ENCODE results near the gene NPFFR1. TPM values are rescaled to one million over a fixed set of nuclear protein-coding genes. Genes with fewer than 3 reads are reported as not detected.
A peak's percentile ranks its signal among the peaks of the same experiment; 100 is the strongest.

NPFFR1 gene
- total RNA-seq, 2 experiments from 2014 or later = not detected

DNA sequence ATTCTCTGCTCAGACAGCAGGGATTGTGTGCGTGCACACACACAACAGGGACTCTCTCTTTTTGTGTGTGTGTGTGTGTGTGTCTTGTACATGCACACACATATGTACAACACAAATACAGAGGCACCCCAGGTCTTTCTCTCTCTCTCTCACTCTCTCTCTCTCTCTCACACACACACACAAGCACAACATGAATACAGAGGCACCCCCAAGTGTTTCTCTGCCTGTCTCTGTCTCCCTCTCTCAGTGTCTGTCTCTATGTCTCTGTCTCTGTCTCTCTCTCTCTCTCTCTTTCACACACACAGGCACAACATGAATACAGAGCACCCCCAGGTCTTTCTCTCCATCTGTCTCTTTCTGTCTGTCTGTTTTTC is 746 bp downstream of the NPFFR1 start:
- no peak overlapping the region for H3K4me3 Mint-ChIP-seq
- ChIA-PET POLR2A (no interaction called here), CTCF (interaction anchor here (1.5 kb wide), 1 partner anchor 11 kb away, joined by 3 read pairs; no protein-coding TSS in a partner anchor)
- ATAC-seq = no peak
- H3K27me3 Mint-ChIP-seq = peaks cover 49% of the 10 kb centered on the region
- no peaks in the 10 kb centered on the region for H3K4me1 Mint-ChIP-seq
- no peak for DNase-seq
- H3K36me3 Mint-ChIP-seq (ENCODE audit: low read depth) = no peaks in the 10 kb centered on the region
- H3K27ac Mint-ChIP-seq = no peak overlapping the region
- no peaks in the 10 kb centered on the region for H3K9me3 Mint-ChIP-seq (ENCODE audit: low read depth)
- intact Hi-C loops (cut with DNase I, micrococcal nuclease) = no loop called here

DNA sequence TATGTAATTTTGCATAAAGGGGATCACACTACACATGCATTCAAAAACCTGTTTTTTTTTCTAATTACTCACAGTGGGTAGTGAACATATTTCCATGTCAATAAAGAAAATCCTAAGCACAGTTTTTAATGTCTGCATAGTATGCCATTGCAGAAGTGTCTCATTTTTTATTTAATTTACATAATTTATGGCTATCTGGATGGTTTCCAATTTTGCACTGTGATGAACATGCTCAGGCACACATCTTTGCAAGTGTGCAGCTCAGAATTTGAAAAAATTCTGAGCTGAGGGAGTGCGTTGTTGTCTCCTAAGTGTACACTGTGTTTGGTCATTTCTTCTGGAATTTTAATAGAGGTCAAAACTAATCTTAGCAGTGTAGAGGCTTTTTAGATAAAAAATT is 2.2 kb downstream of the NPFFR1 start:
- ChIA-PET POLR2A (no interaction called here), CTCF (interaction anchor here (0.6 to 1.4 kb wide), 3 partner anchors 9 to 60 kb away, joined by 3 to 5 read pairs (median 3); no protein-coding TSS in a partner anchor)
- Mint-ChIP-seq H3K9me3 (ENCODE audit: low read depth) (no peaks in the 10 kb centered on the region), H3K36me3 (ENCODE audit: low read depth) (no peaks in the 10 kb centered on the region), H3K27ac (no peak overlapping the region), H3K4me1 (no peaks in the 10 kb centered on the region), H3K27me3 (peaks cover 44% of the 10 kb centered on the region), H3K4me3 (no peak overlapping the region)
- intact Hi-C loops (cut with DNase I, micrococcal nuclease) = no loop called here
- ATAC-seq (no peak), DNase-seq (no peak)

DNA sequence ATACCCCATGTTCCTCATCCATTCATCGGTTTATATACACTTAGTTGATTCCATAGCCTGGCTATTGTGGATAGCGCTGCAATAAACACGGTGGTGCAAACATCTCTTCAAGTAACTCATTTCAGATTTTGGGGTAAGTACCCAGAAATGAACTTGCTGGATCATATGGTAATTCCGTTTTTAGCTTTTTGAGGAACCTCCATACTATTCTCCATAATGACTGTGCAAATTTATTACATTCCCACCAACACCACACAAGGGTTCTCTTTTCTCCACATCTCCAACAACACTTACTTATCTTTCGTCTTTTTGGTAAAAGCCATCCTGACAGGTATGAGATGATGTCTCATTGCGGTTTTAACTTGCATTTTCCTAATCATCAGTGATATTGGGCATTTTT is 3.7 kb downstream of the NPFFR1 start:
- Mint-ChIP-seq H3K4me1 (no peaks in the 10 kb centered on the region), H3K36me3 (ENCODE audit: low read depth) (no peaks in the 10 kb centered on the region), H3K9me3 (ENCODE audit: low read depth) (no peaks in the 10 kb centered on the region), H3K27ac (no peak overlapping the region), H3K4me3 (no peak overlapping the region), H3K27me3 (peaks cover 32% of the 10 kb centered on the region)
- ChIA-PET CTCF (interaction anchor here (0.6 to 1.3 kb wide), 2 partner anchors 13 to 171 kb away, joined by 3 to 4 read pairs; no protein-coding TSS in a partner anchor), POLR2A (no interaction called here)
- ATAC-seq = no peak
- intact Hi-C loops (cut with DNase I, micrococcal nuclease) = no loop called here
- no peak for DNase-seq

DNA sequence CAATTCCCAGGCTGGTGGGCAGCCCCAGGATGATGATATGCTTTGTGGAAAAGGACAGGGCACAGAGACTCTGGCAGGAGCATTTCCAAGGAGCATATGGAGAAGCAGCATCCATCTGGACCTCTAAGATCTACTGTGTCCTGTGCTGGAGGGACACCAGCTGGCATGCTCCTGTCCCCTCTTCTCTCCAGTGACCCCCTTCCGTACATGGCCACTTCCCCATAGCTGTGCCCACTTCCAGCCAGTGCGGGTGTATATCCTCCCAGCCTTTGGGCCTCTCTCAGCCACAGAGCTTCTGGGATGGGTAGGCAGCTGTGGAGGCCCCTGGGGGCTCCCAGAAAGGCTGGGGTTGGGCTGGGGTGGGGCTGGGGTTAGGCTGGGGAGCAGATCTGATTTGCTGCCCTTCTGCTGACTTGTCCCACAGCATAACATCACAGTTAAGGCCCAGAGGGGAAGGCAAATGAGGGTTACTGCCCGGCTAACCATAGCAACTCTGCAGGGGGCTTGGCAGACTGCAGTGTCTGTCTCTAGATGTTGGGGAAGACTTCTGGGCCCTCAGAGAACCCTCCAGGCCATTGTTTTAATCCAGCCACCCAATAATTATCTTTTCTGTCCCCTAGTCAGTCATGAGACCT is 6.3 kb downstream of the NPFFR1 start:
- POLR2A ChIA-PET = no interaction called here
- Mint-ChIP-seq H3K4me1 (peaks cover 9% of the 10 kb centered on the region), H3K4me3 (no peak overlapping the region), H3K27me3 (peaks cover 12% of the 10 kb centered on the region), H3K27ac (no peak overlapping the region), H3K36me3 (ENCODE audit: low read depth) (no peaks in the 10 kb centered on the region), H3K9me3 (ENCODE audit: low read depth) (no peaks in the 10 kb centered on the region)
- intact Hi-C loops (cut with DNase I, micrococcal nuclease) = no loop called here
- CTCF ChIA-PET = interaction anchor here (2.1 kb wide), 1 partner anchor 87 kb away, joined by 7 read pairs; no protein-coding TSS in a partner anchor
- no peak for ATAC-seq
- no peak for DNase-seq

DNA sequence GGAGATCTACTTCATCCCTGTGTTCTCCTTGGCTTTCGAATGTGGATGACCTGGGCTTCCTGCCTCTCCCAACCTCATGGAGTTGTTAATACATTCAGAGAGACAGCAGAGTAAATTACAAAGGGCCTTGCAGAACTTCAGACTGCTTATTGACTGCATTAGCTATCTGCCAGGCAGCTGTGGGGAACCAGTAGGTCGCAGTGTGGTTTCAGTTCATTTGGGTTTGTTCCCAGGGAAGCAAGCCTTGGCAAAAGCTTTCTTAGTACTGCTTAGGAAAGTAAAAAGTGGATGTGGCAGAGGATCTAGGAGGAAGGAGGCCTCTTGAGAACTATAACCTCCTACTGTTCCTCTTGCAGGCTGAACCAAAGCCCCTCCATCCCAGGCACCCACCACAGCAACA is 9.2 kb downstream of the NPFFR1 start:
- Mint-ChIP-seq H3K27me3 (no peaks in the 10 kb centered on the region), H3K4me3 (no peak overlapping the region), H3K9me3 (ENCODE audit: low read depth) (no peaks in the 10 kb centered on the region), H3K36me3 (ENCODE audit: low read depth) (no peaks in the 10 kb centered on the region), H3K4me1 (peaks cover 23% of the 10 kb centered on the region), H3K27ac (no peak overlapping the region)
- intact Hi-C loops (cut with DNase I, micrococcal nuclease) = no loop called here
- ATAC-seq (no peak), DNase-seq (no peak)
- POLR2A ChIA-PET = interaction anchor here (0.6 kb wide), 1 partner anchor 43 kb away, joined by 4 read pairs; no protein-coding TSS in a partner anchor
- CTCF ChIA-PET = interaction anchor here (1.0 to 1.7 kb wide), 2 partner anchors 9 to 90 kb away, joined by 3 to 6 read pairs; partner anchors contain the start of gene NPFFR1

DNA sequence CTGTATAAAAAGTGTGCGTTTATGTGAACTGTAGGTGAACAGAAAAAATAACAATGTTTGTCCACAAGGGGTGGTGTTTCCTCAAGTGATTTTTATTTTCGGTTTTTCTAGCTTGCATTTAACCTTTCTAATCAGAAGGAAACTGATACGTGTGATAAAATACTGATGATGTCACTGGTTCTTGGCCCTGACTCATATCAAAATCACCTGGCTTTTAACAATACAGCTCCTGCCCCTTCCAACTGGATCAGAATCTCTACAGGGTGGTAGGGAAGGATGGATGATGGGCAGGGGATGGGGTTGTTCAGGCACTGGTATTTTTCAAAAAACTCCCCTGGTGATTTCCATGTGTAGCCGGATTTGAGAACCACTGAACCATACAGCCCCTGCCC is 10.9 kb downstream of the NPFFR1 start:
- DNase-seq (peak; percentile 20), ATAC-seq (peak; percentile 92)
- H3K9me3 Mint-ChIP-seq (ENCODE audit: low read depth) = no peaks in the 10 kb centered on the region
- no peaks in the 10 kb centered on the region for H3K27me3 Mint-ChIP-seq
- POLR2A ChIA-PET = interaction anchor here (0.6 to 1.4 kb wide), 5 partner anchors 38 to 103 kb away, joined by 3 to 7 read pairs (median 3); no protein-coding TSS in a partner anchor
- H3K4me1 Mint-ChIP-seq = peaks cover 23% of the 10 kb centered on the region
- intact Hi-C loops (cut with DNase I, micrococcal nuclease) = loop anchor here (1.0 to 2.0 kb wide), 7 partner anchors 40 to 110 kb away; partner anchors contain the start of genes PPA1 (in 1 of the 2) and SAR1A (in 1 of the 2)
- H3K27ac Mint-ChIP-seq = no peak overlapping the region
- H3K4me3 Mint-ChIP-seq = no peak overlapping the region
- H3K36me3 Mint-ChIP-seq (ENCODE audit: low read depth) = no peaks in the 10 kb centered on the region
- CTCF ChIA-PET = interaction anchor here (0.6 to 2.0 kb wide), 27 partner anchors 8 to 315 kb away, joined by 3 to 15 read pairs (median 3); partner anchors contain the start of genes EIF4EBP2, PPA1 and TYSND1

DNA sequence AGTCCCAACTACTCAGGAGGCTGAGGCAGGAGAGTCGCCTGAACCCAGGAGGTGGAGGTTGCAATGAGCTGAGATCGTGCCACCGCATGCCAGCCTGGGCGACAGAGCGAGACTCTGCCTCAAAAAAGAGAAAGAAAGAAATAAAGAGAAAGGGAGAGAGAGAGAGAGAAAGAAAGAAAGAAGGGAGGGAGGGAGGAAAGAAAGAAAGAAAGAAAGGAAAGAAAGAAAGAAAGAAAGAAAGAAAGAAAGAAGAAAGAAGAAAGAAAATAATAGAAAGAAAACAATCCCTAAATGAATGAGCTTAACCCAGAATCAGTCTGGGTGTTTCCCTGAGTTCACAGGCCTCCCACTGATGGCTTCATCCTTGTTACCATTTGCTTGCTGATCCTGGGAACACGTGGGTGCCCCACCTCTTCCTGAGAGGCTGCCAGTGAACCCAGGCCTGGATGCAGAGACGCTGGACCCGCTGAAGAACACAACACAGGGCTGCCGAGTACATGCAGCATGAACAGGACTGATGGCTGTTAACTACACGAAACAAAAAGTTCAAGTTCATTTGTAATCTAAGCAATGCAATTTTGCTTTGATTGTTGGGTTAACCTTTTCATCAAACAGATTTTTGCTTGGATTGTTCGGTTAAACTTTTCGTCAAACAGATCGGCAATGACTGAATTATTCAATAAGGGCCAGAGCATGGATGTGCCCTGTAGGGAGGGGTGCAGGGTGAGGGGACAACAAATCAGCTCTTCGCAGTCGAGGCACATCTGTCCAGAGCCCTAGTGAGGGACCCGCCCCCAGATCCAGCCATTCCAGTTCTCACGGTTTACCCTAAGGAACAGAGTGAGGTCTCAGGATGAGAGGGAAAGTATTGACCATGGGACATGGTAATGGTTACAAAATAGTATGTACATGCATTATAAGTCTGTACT is 11.5 kb downstream of the NPFFR1 start:
- Mint-ChIP-seq H3K36me3 (ENCODE audit: low read depth) (no peaks in the 10 kb centered on the region), H3K4me3 (no peak overlapping the region), H3K27me3 (no peaks in the 10 kb centered on the region), H3K9me3 (ENCODE audit: low read depth) (no peaks in the 10 kb centered on the region), H3K27ac (peak overlapping the region; percentile 32), H3K4me1 (peaks cover 27% of the 10 kb centered on the region)
- intact Hi-C loops (cut with DNase I, micrococcal nuclease) = loop anchor here (1.0 to 2.0 kb wide), 6 partner anchors 39 to 109 kb away; partner anchors contain the start of genes PPA1 (in 1 of the 2) and SAR1A (in 1 of the 2)
- ATAC-seq (peak; percentile 17), DNase-seq (no peak)
- ChIA-PET CTCF (interaction anchor here (0.6 to 2.0 kb wide), 24 partner anchors 9 to 314 kb away, joined by 3 to 15 read pairs (median 3); partner anchors contain the start of genes EIF4EBP2, PPA1 and TYSND1), POLR2A (interaction anchor here (0.6 to 1.4 kb wide), 4 partner anchors 37 to 103 kb away, joined by 3 to 7 read pairs (median 4); no protein-coding TSS in a partner anchor)

DNA sequence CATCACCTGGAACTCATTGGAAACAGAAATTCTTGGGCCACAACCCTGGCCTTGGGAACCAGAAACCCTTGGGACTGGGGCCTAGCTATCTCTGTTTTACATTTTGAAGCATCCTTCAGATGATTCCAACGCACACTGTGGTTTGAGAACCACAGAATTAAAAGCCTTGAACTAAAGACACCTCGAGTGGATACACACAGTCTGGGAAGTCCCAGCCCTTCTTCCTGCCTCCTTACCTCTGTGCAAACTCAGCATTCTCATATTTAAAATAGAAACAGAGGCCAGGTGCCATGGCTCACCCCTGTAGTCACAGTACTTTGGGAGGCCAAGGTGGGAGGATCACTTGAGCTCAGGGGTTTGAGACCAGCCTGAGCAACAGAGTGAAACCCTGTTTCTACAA is 12.9 kb downstream of the NPFFR1 start:
- intact Hi-C loops (cut with DNase I, micrococcal nuclease) = no loop called here
- H3K4me1 Mint-ChIP-seq = peaks cover 32% of the 10 kb centered on the region
- ChIA-PET POLR2A (no interaction called here), CTCF (no interaction called here)
- H3K27ac Mint-ChIP-seq = no peak overlapping the region
- H3K27me3 Mint-ChIP-seq = no peaks in the 10 kb centered on the region
- no peaks in the 10 kb centered on the region for H3K9me3 Mint-ChIP-seq (ENCODE audit: low read depth)
- DNase-seq = peak; percentile 21
- H3K36me3 Mint-ChIP-seq (ENCODE audit: low read depth) = no peaks in the 10 kb centered on the region
- ATAC-seq = peak; percentile 48
- no peak overlapping the region for H3K4me3 Mint-ChIP-seq

DNA sequence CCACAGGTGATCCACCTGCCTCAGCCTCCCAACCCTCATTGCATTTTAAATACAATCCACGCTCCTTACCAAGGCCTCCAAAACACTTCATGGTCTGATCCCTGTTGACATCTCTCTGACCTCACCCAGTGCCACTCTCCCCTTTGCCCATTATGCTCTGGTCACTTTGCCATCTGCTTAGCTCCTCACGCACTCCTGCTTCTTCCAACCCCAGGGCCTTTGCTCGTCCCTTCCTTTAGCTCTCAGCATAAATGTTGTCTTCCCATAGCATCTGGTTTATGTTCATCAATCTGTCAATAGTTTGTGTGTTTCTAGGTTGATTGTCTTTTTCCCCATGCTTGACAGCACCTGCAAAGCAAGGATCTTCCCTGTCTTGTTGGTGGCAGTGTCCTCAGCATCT is 14.1 kb downstream of the NPFFR1 start:
- peaks cover 32% of the 10 kb centered on the region for H3K4me1 Mint-ChIP-seq
- no peak overlapping the region for H3K27ac Mint-ChIP-seq
- H3K27me3 Mint-ChIP-seq = no peaks in the 10 kb centered on the region
- H3K4me3 Mint-ChIP-seq = no peak overlapping the region
- no peaks in the 10 kb centered on the region for H3K36me3 Mint-ChIP-seq (ENCODE audit: low read depth)
- no peak for ATAC-seq
- ChIA-PET POLR2A (interaction anchor here (0.6 kb wide), 2 partner anchors 98 to 109 kb away, joined by 3 to 4 read pairs; no protein-coding TSS in a partner anchor), CTCF (interaction anchor here (1.0 to 1.4 kb wide), 3 partner anchors 38 to 95 kb away, joined by 3 to 5 read pairs (median 5); no protein-coding TSS in a partner anchor)
- no peaks in the 10 kb centered on the region for H3K9me3 Mint-ChIP-seq (ENCODE audit: low read depth)
- intact Hi-C loops (cut with DNase I, micrococcal nuclease) = no loop called here
- no peak for DNase-seq

DNA sequence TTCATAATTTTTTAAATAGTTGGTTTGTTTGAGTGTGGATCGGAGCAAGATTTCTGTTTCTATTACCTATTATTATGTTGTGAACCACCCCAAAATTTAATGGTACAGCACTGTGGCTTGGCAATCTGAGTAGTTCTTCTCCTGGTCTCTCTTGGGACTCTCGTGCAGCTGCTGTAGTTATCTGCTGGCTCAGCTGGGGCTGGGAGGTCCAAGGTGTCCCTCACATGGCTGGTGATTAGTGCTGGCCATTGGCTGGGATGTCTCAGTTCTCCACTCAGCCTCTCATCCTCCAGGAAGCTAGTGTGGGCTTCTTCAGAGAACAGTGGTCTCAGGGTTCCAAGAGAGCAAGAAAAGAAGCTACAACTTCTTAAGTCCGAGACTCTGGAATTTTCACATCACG is 15.4 kb downstream of the NPFFR1 start:
- POLR2A ChIA-PET = no interaction called here
- DNase-seq = no peak
- no peaks in the 10 kb centered on the region for H3K9me3 Mint-ChIP-seq (ENCODE audit: low read depth)
- no peak overlapping the region for H3K27ac Mint-ChIP-seq
- no peaks in the 10 kb centered on the region for H3K36me3 Mint-ChIP-seq (ENCODE audit: low read depth)
- CTCF ChIA-PET = interaction anchor here (1.2 to 1.9 kb wide), 3 partner anchors 12 to 113 kb away, joined by 3 to 10 read pairs (median 7); no protein-coding TSS in a partner anchor
- ATAC-seq = no peak
- no peak overlapping the region for H3K4me3 Mint-ChIP-seq
- intact Hi-C loops (cut with DNase I, micrococcal nuclease) = no loop called here
- H3K4me1 Mint-ChIP-seq = peaks cover 31% of the 10 kb centered on the region
- H3K27me3 Mint-ChIP-seq = no peaks in the 10 kb centered on the region

Data from activated CD4-positive, alpha-beta T cell treated with anti-CD3 and anti-CD28 coated beads for 36 hours (primary cell).